Neural progenitor cell (in vitro differentiated cells): ENCODE data around the gene GSG1L.

ENCODE experiments used
- EZH2 ChIP-seq: fragments of 200-600 bp; sonication (generic); IDR thresholded peaks from 2 replicates; pipeline ENCODE4 v1.6.1; 2017; ENCODE audit warnings: antibody characterized with exemption, mild to moderate bottlenecking, moderate library complexity
- EZH2phosphoT487 ChIP-seq: fragments of 200-600 bp; sonication (generic); IDR thresholded peaks from 2 replicates; pipeline ENCODE4 v1.6.1; 2017; ENCODE audit warnings: antibody characterized with exemption
- TF ChIP-seq, protein P1 (sequence below): fragments of 200-600 bp; sonication (generic); IDR thresholded peaks from 2 replicates; pipeline ENCODE4 v1.5.1; 2017; ENCODE audit warnings: antibody characterized with exemption, mild to moderate bottlenecking

DNA sequence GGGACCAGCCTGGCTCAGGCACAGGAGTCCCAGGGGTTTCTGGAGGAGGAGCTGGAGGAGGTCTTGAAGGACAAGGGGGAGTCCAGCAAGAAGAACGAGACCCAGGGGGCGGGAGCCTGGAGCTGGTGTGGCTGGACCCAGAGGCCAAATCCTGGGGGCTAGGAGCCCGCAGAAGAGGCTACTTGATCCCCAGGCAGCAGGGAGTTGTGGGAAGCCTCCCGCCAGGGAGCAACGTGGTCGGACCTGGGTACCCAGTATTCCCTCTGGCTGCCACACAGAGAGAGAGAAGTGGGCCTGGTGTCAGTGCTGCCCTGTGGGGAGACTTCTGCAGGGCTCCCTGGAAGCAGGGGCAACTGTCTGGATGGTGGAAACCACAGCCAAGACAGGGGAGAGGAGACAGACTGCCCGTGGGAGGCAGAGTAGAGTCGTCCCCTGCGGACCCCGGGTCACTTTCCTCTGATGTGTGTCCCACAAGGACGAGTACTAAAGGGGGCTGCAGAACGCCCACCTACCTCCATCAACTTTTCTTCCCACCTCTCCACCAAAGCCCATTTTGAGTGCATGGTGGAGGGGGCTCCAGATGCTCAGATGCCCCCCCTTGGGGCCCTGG is 160.4 kb downstream of the GSG1L start:
- TF ChIP-seq, protein P1, sequence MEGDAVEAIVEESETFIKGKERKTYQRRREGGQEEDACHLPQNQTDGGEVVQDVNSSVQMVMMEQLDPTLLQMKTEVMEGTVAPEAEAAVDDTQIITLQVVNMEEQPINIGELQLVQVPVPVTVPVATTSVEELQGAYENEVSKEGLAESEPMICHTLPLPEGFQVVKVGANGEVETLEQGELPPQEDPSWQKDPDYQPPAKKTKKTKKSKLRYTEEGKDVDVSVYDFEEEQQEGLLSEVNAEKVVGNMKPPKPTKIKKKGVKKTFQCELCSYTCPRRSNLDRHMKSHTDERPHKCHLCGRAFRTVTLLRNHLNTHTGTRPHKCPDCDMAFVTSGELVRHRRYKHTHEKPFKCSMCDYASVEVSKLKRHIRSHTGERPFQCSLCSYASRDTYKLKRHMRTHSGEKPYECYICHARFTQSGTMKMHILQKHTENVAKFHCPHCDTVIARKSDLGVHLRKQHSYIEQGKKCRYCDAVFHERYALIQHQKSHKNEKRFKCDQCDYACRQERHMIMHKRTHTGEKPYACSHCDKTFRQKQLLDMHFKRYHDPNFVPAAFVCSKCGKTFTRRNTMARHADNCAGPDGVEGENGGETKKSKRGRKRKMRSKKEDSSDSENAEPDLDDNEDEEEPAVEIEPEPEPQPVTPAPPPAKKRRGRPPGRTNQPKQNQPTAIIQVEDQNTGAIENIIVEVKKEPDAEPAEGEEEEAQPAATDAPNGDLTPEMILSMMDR: no peak
- no peak for TF ChIP-seq EZH2
- TF ChIP-seq EZH2phosphoT487: no peak
